ENCODE results near the gene NOL3.

GRCh38 chr16:67194260-67194659, 23.9 kb downstream of the NOL3 start:
- TF ChIP-seq ELF4 (CRISPR knock-in tag; IDR thresholded peaks at IDR 0.05; ENCODE audit: low read depth) (no peak), CBFB (CRISPR knock-in tag; IDR thresholded peaks at IDR 0.05; ENCODE audit: low read depth) (no peak), NFYB (CRISPR knock-in tag; conservative IDR thresholded peaks at IDR 0.05; ENCODE audit: low read depth) (no peak), JUN (CRISPR knock-in tag; IDR thresholded peaks at IDR 0.05) (no peak), MLX (CRISPR knock-in tag; IDR thresholded peaks at IDR 0.05) (no peak), FOXJ3 (CRISPR knock-in tag; IDR thresholded peaks at IDR 0.05; ENCODE audit: borderline replicate concordance) (no peak), CTCF (IDR thresholded peaks at IDR 0.05) (no peak), CREM (CRISPR knock-in tag; IDR thresholded peaks at IDR 0.05) (no peak)
